Tibial nerve (tissue), 4 donors: Measurements from ENCODE around the gene TINAG. TPM values are rescaled to one million over a fixed set of nuclear protein-coding genes. Genes with fewer than 3 reads are reported as not detected.

Experiments used
- DNase-seq, 2 donors: peaks; one replicate each; pipeline ENCODE4 v3.0.0-alpha.2; 2019; ENCODE audit warnings: low spot score in 2 of 2
- H3K27ac ChIP-seq, 4 donors: fragments of 200-600 bp; sonication (generic) in 3 of 4; one replicate each; pipeline ENCODE4 v1.5.1; 2017 to 2019; ENCODE audit warnings: mild to moderate bottlenecking in 1 of 4
- H3K27me3 ChIP-seq, 2 donors: fragments of 200-600 bp; sonication (generic) in 1 of 2; one replicate each; pipeline versions ENCODE4 v1.5.1 to v1.6.0; 2017 to 2019
- H3K36me3 ChIP-seq, 3 donors: fragments of 200-600 bp; sonication (generic); one replicate each; pipeline ENCODE4 v1.5.1; 2018 to 2019
- H3K4me1 ChIP-seq, 4 donors: fragments of 200-600 bp; sonication (generic) in 3 of 4; one replicate each; pipeline ENCODE4 v1.5.1; 2017 to 2019
- H3K4me3 ChIP-seq, 4 donors: fragments of 200-600 bp; sonication (generic) in 3 of 4; one replicate each; pipeline ENCODE4 v1.5.1; 2017 to 2019; ENCODE audit warnings: mild to moderate bottlenecking in 1 of 4, moderate library complexity in 1 of 4
- H3K9me3 ChIP-seq, 4 donors: fragments of 200-600 bp; sonication (generic) in 3 of 4; one replicate each; pipeline ENCODE4 v1.5.1; 2017 to 2019
- CTCF ChIP-seq, 5 experiments: fragments of 200-600 bp in 3 of 5; fragments of 450-650 bp in 2 of 5; sonication (generic) in 3 of 5; IDR thresholded peaks; one replicate each; pipeline ENCODE4 v1.5.1; 2016 to 2019; ENCODE audit warnings: antibody characterized with exemption in 5 of 5, mild to moderate bottlenecking in 3 of 5, moderate library complexity in 2 of 5
- EP300 ChIP-seq, 2 donors: sonication (generic); formaldehyde crosslinking; IDR thresholded peaks; one replicate each; pipeline ENCODE4 v1.6.1; 2017; ENCODE audit warnings: antibody characterized with exemption in 2 of 2, mild to moderate bottlenecking in 1 of 2
- POLR2A ChIP-seq, 2 donors: fragments of 450-650 bp; IDR thresholded peaks; one replicate each; pipeline ENCODE4 v1.6.1; 2017; ENCODE audit warnings: antibody characterized with exemption in 2 of 2, mild to moderate bottlenecking in 2 of 2, moderate library complexity in 2 of 2
- WGBS, 2 donors: methylation state at CpG; one replicate each; pipeline ENCODE4 v1.1.5; 2018; 5-methylcytosine and 5-hydroxymethylcytosine counted together
- total RNA-seq, 4 donors: library from RNA; depleted of rRNA; stranded (reverse); fragments of >200 nt; gene quantifications; one replicate each; pipeline ENCODE4 v1.1.0, GENCODE V29; 2016

TINAG gene
- total RNA-seq, 4 donors from 2014 or later = 0.22 TPM; not detected in 3

GRCh38 chr6:54419885-54420284 lies 111.6 kb downstream of the TINAG start:
- Histone ChIP-seq H3K36me3 (no peaks in the 10 kb centered on the region), H3K27me3 (no peaks in the 10 kb centered on the region), H3K27ac (no peak overlapping the region), H3K4me1 (no peaks in the 10 kb centered on the region), H3K4me3 (no peak overlapping the region), H3K9me3 (no peaks in the 10 kb centered on the region)
- DNase-seq = no peak
- no peak for TF ChIP-seq EP300 (IDR thresholded peaks at IDR 0.05)
- no peak for TF ChIP-seq CTCF (IDR thresholded peaks at IDR 0.05)
- WGBS, 2 donors = 75% methylated on average over 3 of the region's 3 CpGs

- no peaks in the 10 kb centered on the region for H3K9me3 ChIP-seq
- H3K27me3 ChIP-seq = no peaks in the 10 kb centered on the region
- no peak overlapping the region for H3K27ac ChIP-seq
- H3K36me3 ChIP-seq = no peaks in the 10 kb centered on the region
- DNase-seq = no peak
- peaks cover 0 to 6% (median 0%) of the 10 kb centered on the region in 4 donors for H3K4me1 ChIP-seq
- no peak for TF ChIP-seq POLR2A (IDR thresholded peaks at IDR 0.05)
- no peak for TF ChIP-seq CTCF (IDR thresholded peaks at IDR 0.05)
- TF ChIP-seq EP300 (IDR thresholded peaks at IDR 0.05) = no peak
- H3K4me3 ChIP-seq = no peak overlapping the region
Measured at GRCh38 chr6:54426995-54427394, 118.8 kb downstream of the TINAG start.

DNA sequence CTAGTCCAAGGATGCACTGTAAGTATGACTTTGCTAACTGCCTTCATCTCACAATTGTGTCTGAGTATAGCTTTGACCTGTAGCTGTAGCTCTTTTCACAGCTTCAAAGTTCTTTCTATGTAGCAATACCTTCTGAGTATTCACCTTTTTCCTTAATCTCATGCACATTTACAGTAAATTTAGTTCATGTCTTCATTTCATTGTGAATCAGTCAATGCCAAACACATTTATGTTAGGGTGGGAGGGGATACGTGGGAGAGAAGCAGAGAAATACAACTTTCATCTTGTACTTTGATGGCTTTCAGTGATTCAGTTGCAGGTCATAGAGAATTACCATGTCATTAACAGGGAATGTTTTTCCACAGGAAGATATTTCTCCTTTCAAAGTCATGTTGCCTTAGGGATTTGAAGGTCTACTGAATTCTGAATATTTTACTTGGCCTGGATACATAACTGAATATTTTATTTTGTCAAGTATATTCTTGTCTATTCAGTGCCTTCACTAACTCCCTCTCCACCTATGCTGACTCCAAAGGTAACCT lies 119.2 kb downstream of the TINAG start:
- H3K27me3 ChIP-seq = no peaks in the 10 kb centered on the region
- peaks cover 0 to 6% (median 0%) of the 10 kb centered on the region in 4 donors for H3K4me1 ChIP-seq
- no peak for TF ChIP-seq POLR2A (IDR thresholded peaks at IDR 0.05)
- no peak for TF ChIP-seq CTCF (IDR thresholded peaks at IDR 0.05)
- TF ChIP-seq EP300 (IDR thresholded peaks at IDR 0.05) = no peak
- DNase-seq = no peak
- H3K9me3 ChIP-seq = no peaks in the 10 kb centered on the region
- H3K4me3 ChIP-seq = no peak overlapping the region
- 50 to 52% methylated on average over 1 of the region's 1 CpG for WGBS, 2 donors
- H3K36me3 ChIP-seq = no peaks in the 10 kb centered on the region
- no peak overlapping the region for H3K27ac ChIP-seq

GRCh38 chr6:54428431-54428830 lies 120.2 kb downstream of the TINAG start:
- no peak overlapping the region for H3K4me3 ChIP-seq
- no peaks in the 10 kb centered on the region for H3K36me3 ChIP-seq
- no peak overlapping the region for H3K27ac ChIP-seq
- H3K4me1 ChIP-seq = peaks cover 0 to 6% (median 0%) of the 10 kb centered on the region in 4 donors
- no peaks in the 10 kb centered on the region for H3K27me3 ChIP-seq
- no peak for TF ChIP-seq POLR2A (IDR thresholded peaks at IDR 0.05)
- no peak for TF ChIP-seq EP300 (IDR thresholded peaks at IDR 0.05)
- no peak for TF ChIP-seq CTCF (IDR thresholded peaks at IDR 0.05)
- WGBS, 2 donors = 86 to 87% methylated on average over 1 of the region's 1 CpG
- no peak for DNase-seq
- H3K9me3 ChIP-seq = no peaks in the 10 kb centered on the region

- DNase-seq = no peak
- no peak overlapping the region for H3K4me3 ChIP-seq
- no peak overlapping the region for H3K27ac ChIP-seq
- peaks cover 0 to 6% (median 0%) of the 10 kb centered on the region in 4 donors for H3K4me1 ChIP-seq
- no peaks in the 10 kb centered on the region for H3K27me3 ChIP-seq
- TF ChIP-seq EP300 (IDR thresholded peaks at IDR 0.05) = no peak
- TF ChIP-seq CTCF (IDR thresholded peaks at IDR 0.05) = no peak
- TF ChIP-seq POLR2A (IDR thresholded peaks at IDR 0.05) = no peak
- no peaks in the 10 kb centered on the region for H3K9me3 ChIP-seq
- H3K36me3 ChIP-seq = no peaks in the 10 kb centered on the region
- 35% methylated on average over 2 of the region's 2 CpGs for WGBS, 2 donors
Measured at GRCh38 chr6:54431466-54431865, 123.2 kb downstream of the TINAG start.

Other genes with a start within 250 kb of the TINAG start
- gene MLIP, start 197.0 kb upstream of the TINAG start, total RNA-seq = 100 to 1,000 TPM; 182 to 383 (median 296) TPM